ENCODE measurements around the gene CERS5.

Gene CERS5

GRCh38 chr12:50181691-50182090 is 14.5 kb upstream of the CERS5 start:
- no peak for TF ChIP-seq CTCF (conservative IDR thresholded peaks at IDR 0.05; ENCODE audit: low read length)
- DNase-seq (ENCODE audit: low read depth): no peak

GRCh38 chr12:50175716-50176026 is 8.5 kb upstream of the CERS5 start:
- no peak for TF ChIP-seq CTCF (conservative IDR thresholded peaks at IDR 0.05; ENCODE audit: low read length)
- no peak overlapping the region for H3K4me3 ChIP-seq (ENCODE audit: low read length)
- DNase-seq (ENCODE audit: low read depth): no peak

More at GRCh38 chr12:50181691-50182090, 14.5 kb upstream of the CERS5 start:
- H3K4me3 ChIP-seq (ENCODE audit: low read length): no peak overlapping the region

DNA sequence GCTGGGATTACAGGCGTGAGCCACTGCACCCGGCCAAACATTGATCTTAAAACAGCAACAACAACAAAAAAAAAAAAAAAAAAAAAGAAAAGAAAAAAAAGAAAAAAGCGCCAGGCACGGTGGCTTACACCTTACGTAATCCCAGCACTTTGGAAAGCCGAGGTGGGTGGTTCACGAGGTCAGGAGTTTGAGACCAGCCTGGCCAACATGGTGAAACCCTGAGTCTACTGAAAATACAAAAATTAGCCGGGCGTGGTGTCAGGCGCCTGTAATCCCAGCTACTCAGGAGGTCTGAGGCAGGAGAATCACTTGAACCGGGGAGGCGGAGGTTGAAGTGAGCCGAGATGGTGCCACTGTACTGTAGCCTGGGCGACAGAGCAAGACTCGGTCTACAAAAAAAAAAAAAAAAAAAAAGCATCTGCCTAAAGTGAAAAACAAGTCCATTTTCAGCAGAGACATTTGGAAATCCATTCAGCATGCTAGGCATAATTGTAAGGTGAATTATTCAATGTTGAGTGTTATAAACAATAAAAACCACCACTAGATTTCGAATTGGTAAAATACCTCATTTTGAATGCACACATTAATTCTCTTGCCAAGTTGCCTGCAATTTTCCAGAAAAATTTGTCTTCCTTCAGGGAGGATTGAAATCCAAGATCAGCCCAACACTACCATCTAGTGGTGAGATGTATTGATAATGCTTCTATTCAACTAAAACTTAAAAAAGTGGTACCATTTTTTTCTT is 8.0 kb upstream of the CERS5 start:
- peak; percentile 74 for TF ChIP-seq CTCF (conservative IDR thresholded peaks at IDR 0.05; ENCODE audit: low read length)
- H3K4me3 ChIP-seq (ENCODE audit: low read length): no peak overlapping the region
- DNase-seq (ENCODE audit: low read depth): peak; percentile 85

DNA sequence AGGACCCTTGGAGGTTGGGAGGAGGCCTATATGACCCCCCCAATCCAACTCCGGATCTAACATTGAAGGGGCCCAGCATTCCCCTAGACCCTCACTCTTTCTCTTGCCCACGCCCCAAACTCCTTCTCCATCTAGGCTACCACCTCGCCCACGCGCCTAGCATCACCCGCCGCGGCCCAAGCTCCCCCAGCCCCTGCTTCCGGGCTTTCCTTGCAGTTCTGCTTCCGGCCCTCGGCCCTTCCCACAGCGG is 445 bp downstream of the CERS5 start:
- DNase-seq (ENCODE audit: low read depth): no peak

DNA sequence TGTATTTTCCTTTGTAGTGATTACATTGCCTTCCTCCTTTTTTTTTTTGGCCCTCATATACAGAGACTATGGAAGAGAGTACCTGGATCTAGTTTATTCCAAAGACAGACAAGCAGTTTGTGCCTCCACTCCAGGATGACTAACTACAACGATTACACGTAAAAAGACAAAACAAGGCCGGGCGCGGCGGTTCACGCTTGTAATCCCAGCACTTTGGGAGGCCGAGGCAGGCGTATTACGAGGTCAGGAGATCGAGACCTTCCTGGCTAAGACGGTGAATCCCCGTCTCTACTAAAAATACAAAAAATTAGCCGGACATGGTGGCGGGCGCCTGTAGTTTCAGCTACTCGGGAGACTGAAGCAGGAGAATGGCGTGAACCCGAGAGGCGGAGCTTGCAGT is 2.2 kb downstream of the CERS5 start:
- no peak overlapping the region for H3K4me3 ChIP-seq (ENCODE audit: low read length)
- no peak for DNase-seq (ENCODE audit: low read depth)
- TF ChIP-seq CTCF (conservative IDR thresholded peaks at IDR 0.05; ENCODE audit: low read length): no peak

More for the DNA sequence above, 445 bp downstream of the CERS5 start:
- peak overlapping the region; percentile 88 for H3K4me3 ChIP-seq (ENCODE audit: low read length)
- TF ChIP-seq CTCF (conservative IDR thresholded peaks at IDR 0.05; ENCODE audit: low read length): no peak

- DNase-seq (ENCODE audit: low read depth): no peak
- no peak for TF ChIP-seq CTCF (conservative IDR thresholded peaks at IDR 0.05; ENCODE audit: low read length)
- no peak overlapping the region for H3K4me3 ChIP-seq (ENCODE audit: low read length)
Observed at GRCh38 chr12:50162230-50162629, 4.9 kb downstream of the CERS5 start.

- TF ChIP-seq CTCF (conservative IDR thresholded peaks at IDR 0.05; ENCODE audit: low read length): no peak
- H3K4me3 ChIP-seq (ENCODE audit: low read length): no peak overlapping the region
- no peak for DNase-seq (ENCODE audit: low read depth)
Observed at GRCh38 chr12:50160643-50161042, 6.5 kb downstream of the CERS5 start.
